HG03520 (cell line): ENCODE results near the gene PPP1R27.

Source experiments
- ATAC-seq: cut with Tn5 transposase; IDR thresholded peaks from one replicate; pipeline ENCODE4 v1.9.1; 2021; ENCODE audit warnings: mild to moderate bottlenecking, moderate library complexity; ENCODE audit not compliant: unreplicated experiment

The PPP1R27 gene

DNA sequence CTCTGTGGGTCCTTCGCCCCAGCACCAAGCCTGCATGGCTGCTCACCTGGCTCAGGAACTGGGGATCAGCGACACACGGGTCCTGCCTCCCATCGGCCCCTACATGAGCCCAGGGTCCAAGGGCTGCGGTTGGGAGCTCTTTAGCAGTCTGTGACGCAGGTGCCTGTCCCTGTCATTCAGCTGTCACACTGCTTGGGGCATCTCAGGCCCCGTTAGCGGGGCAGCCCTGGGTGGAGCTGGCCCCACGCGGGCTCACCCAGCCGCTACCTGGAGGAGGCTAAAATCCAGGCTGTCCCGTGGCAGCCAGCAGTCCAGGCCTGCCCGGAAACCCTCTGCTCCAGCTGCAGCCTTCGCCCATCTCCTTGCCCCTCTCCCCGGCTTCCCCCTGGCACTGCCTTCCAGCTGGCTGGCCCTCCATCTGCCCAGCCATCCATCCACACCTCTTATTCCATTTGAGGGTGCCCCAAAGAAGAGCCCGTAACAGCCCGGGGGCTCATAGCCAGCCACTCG, 27.6 kb downstream of the PPP1R27 start:
- no peak for ATAC-seq

DNA sequence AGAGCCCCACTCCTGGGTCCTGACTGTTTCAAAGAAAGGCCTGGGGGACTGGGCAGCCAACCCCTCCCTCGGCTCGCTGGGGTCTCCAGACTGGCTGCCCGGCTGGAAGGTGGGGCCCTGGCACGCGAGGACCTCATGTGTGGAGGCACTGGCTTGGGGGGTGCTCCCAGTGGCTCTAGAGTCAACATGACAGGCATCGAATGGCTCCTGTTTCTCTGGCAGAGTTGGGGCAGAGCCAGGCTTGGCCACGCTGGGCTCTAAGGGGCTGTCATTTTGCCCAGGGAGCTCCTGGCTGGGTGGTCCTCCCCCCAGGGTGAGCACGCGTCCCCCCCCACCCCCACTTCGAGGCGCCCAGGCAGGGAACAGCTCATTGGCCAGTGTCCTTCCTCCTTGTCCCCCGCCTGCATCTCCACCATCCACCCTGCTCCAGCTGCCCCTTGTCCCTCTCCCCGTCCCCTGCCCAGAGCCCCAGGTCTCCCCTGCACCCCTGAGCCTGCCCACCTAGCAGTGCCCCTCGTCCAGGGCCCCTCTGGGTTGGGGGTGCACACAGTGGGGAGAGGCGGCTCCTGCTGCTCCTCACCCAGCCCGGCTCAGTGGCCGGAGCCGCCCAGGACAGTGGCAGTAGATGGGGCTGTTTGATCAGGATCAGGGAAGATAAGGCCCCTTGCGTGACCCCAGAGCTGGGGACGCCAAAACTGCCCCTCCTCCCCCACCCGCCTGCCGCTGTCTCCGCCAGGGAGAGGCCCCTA, 28.2 kb downstream of the PPP1R27 start:
- no peak for ATAC-seq

DNA sequence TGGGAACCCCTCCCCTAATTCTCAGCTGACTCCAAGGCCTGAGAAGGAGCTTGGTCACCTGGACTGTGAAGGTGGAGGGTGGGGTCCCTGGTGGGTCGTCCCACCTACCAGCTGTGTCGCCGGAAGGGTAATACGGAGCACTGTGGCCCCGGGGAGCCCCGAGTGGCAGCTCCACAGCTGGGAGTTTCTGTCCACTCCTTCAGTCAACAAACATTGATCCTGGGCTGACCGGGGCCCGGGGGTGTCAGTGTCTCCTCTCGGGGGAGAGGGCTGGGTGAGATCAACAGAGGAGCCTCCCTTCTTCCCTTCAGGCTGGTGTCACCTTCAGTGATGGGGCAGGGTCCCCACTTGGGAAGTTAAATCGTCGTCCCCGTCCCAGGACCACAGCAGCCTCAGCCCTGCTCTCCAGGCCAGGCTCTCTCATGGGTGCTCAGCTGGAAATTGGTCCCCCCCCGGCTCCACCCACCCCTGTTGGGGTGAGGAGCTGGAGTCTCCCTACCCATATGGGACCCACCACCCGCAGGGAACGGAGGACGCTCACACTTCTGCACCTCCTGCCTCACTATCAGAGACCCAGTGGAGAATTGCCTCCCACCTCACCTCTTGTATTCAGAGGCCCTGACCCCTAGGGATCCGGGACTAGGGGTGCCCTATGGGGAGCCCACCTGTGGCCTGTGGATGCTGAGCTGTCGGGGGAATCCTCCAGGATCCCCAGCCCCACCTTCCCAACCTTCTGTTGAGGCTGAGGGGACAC, 29.0 kb downstream of the PPP1R27 start:
- ATAC-seq, result no peak

DNA sequence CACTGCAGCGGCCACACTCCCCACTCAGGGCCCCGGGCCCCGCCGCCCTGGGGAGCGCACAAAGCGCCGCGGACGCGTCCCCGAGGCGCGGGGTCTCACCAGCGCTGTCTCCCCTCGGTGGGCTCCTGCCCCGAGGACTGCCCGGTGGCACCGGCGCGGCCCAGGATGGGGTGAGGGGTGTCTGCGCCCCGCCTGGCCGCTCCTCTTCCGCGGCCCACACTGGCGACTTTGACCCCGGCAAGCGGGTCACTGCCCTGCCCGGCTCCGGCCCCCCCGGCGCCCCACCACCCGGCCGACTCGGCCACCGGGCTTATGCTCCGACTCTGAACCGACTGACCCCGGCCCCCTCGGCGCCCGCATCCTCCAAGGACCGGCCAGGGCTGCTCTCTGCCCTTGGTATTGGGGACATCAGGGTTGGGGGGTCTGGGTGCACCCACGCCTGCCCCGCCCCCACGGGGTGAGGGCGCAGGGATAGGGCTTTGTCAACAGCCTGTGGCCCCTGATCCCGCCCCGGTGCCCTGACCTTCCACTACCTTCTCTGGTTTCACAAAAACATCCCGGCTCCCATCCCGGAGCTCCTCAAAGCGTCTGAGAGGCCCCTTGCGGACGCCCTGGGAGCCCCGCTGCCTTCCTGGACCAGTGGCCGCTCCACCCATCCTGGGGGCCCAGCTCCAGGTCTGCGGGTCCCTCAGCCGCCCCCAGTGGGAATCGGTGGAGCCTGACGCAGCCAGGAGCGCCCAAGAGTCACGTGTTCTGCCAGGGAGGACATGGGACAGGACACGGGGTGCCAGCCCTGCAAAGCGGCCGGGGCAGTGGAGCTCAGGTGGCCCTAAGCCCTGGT, 30.1 kb downstream of the PPP1R27 start:
- ATAC-seq, result no peak

DNA sequence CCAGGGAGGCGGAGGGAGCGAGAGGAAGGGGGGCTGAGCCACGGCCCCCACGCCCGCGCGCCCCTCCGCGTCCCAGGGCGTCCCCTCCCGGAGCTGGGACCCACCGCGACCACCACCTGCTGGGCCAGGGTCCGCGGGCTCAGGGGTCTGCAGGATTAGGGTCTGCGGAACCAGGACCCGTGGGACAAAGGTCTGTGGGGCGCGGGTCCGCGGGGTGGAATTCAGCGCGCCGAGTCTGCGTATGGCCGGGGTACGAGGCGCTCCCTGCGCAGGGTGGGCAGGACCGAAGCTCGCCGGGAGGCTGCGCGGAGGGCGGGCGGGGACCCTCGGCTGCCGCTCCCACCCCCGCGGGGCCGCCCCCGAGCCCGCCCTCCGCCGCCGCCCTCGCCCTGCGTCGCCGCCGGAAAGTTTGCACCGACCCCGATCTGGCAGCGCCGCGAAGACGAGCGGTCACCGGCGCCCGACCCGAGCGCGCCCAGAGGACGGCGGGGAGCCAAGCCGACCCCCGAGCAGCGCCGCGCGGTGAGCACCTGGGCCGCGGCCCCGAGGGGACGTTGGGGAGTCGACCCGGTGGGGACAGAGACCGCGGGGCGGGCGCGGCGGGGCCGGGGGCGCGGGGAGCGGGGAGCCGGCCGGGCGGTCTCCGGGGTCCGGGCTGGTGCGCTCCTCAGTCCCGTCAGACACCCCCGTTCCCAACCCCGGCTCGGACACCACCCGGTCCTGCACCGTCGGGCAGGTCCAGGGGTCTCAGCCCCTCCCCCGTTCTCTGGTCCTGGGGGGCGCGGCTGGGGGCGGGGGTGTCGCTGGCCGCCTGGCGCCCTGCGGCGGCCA, 30.9 kb downstream of the PPP1R27 start, which contains the start of gene GCGR:
Gene GCGR, plus strand, starts transcription at position 423 of the 831 bp plus-strand sequence. CDS start 4,869 bp downstream, outside the sequence.
- ATAC-seq, result no peak

DNA sequence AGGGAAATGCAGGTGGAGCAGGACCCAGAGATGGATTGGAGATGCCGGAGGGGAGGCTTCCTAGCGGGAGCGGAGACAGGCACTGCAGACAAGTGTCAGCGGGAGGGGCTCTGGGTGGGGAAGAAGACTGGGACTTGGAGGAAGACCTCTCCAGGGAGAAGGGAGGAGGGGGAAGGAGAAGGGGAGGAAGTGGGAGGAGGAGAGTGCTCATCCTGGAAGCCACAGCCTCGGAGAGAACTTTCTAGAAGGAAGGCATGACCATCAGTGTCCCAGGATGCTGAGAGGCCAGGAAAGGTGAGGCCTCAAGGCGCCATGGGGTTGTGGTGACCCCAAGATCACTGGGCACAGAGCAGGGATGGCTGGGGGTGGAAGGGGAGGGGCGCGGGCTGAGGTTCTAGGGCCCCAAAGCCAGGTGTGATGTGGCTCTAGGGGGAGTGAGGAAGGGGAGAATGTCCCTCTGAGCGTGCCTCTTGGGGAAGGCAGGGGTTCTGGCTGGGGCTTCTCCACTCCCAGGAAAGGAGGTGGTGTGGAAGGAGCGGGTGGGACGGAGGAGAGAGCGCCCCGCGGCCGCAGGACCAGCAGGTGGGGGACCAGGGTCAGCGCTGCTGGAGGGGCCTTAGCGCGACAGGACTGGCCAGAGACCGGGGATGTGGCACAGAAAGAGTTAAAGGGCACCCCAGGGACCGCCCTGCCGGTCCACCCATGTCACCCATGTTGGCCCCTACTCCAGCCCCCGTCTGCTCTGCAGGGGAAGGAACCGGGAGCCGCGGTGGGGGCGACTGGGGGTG, 31.8 kb downstream of the PPP1R27 start:
- no peak for ATAC-seq

DNA sequence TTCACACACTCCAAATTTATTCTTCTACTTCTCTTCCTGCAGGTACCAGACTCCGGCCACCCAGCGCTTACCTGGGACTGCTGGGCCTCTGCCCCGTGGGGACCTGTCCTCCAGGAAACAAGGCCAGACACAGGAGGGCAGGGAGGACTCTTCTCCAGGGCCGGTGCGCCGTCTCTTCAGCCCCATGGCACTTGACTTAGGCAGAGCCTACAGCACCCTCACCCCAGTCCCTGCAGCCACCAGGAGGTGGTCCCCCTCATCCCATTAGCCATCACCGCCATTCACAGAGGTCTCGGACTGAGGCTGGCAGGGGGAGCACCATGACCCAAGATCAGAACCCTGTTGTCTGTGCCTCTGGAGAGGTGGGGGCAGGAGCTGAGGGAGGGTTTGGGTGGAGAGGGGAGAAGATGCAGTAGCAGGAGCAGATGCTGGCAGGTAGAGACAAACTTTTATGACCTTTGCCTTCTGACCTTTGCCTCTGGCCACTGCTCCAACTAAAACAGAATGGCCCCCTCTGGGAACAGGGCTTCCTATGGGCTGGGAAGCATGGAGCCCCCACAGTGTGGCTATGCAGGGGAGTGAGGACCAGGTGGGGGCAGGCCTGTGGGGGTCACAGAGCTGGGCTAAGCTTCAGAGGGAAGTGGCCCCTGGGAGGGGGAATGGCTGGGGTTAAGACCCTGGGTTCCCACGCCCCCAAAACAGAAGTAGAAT, 32.6 kb downstream of the PPP1R27 start:
- ATAC-seq, result no peak

DNA sequence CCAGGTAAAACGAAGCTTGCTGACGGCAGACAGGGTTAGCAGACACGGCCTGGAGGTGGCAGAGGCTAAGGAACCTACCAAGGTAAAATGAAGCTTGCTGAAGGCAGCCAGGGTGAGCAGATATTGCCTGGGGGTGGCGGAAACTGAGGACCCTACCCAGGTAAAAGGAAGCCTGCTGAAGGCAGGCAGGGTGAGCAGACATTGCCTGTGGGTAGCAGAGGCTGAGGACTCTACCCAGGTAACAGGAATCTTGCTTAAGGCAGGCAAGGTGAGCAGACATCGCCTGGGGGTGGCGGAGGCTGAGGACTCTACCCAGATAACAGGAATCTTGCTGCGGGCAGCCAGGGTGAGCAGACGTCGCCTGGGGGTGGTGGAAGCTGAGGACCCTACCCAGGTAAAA, 33.5 kb downstream of the PPP1R27 start:
- ATAC-seq, result no peak

DNA sequence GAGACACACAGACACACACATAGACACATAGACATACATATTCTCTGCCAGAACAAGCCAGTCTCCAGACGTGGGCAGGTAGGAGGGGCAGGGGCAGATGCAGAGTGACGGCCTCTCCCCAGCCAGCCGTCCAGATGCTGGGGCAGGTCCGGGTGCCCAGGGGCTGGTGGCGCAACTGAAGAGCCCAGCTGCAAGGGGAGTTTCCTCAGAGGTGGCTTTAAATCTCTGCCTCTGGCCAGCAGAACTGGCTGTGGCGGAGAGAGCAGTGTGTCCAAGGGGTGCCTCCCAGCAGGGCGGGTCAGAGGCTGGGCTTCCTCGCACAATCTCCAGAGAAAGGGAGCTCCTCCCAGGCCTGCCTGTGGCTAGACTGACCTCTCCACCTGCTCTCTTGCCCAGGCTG, 40.3 kb downstream of the PPP1R27 start:
- ATAC-seq, result no peak

DNA sequence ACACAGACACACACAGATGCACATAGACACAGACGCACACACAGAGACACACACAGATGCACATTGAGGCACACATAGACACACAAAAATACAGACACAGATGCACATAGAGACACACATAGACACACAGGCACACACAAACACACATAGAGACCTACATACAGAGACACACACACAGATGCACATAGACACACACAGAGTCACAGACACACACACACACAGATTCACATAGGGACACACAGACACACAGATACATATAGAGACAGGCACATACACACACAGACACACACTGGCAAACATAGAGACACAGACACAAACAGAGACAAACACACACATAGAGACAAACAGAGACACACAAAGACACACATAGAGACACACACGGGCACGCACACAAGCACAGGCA, 40.8 kb downstream of the PPP1R27 start:
- ATAC-seq, result no peak

DNA sequence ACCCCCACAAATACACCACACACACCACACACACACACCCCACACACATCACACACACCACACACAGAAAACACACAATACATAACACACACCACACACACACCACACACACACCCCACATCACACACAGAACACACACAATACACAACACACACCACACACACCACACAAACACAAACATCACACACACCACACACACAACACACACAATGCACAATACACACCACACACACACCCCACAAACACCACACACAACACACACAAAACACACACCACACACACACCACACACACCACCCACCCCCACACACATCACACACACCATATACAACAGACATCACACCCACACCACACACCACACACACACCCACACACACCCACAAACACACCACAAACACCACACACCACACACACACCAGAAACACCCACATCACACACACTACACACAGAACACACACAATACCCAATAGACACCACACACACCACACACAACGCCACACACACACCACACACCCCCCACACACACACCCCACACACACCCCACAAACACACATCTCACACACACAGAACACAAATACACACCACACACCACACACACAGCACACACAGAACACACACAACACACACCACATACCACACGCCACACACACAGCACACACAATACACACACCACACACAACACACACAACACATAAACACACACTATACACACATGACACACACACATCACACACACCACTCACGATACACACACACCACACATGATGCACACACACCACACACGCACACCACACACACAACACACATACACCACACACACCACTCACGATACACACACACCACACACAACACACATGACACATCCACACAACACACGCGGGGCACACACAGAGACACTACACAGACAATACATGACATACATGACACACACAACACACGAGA, 41.9 kb downstream of the PPP1R27 start:
- no peak for ATAC-seq
